HL-60 (cell line): ENCODE data around the gene ORC3.

Experiments used
- DNase-seq, 2 experiments: peaks; one replicate each; pipeline ENCODE4 v3.0.0-alpha.2; 2010 to 2020; ENCODE audit warnings: low read depth in 1 of 2, low spot score in 1 of 2
- H3K27ac ChIP-seq: fragments of 250-450 bp; sonication (Bioruptor Pico); replicated peaks from 2 replicates; pipeline ENCODE4 v1.5.1; 2020; ENCODE audit warnings: mild to moderate bottlenecking, moderate library complexity
- H3K27me3 ChIP-seq: fragments of 250-450 bp; sonication (Bioruptor Pico); 2 replicates; pipeline ENCODE4 v1.5.1; 2021; ENCODE audit warnings: mild to moderate bottlenecking, moderate library complexity; ENCODE audit not compliant: insufficient read depth, poor library complexity, severe bottlenecking
- H3K4me3 ChIP-seq: replicated peaks from 2 replicates; pipeline ENCODE4 v1.5.1; 2011; ENCODE audit warnings: mild to moderate bottlenecking, control low read depth, low read length; ENCODE audit not compliant: insufficient read depth
- GABPA ChIP-seq: IDR thresholded peaks from 2 replicates; pipeline ENCODE4 v1.6.1; 2012; ENCODE audit warnings: low read depth
- POLR2AphosphoS5 ChIP-seq: IDR thresholded peaks from 2 replicates; pipeline ENCODE4 v1.6.1; 2012; ENCODE audit warnings: low read depth
- SPI1 ChIP-seq: IDR thresholded peaks from 2 replicates; pipeline ENCODE4 v1.6.1; 2012; ENCODE audit warnings: low read depth, mild to moderate bottlenecking, borderline replicate concordance
- TF ChIP-seq, protein P1 (sequence below): IDR thresholded peaks from one replicate; pipeline ENCODE4 v1.5.1; 2011; ENCODE audit warnings: low read length, control low read depth, inconsistent platforms; ENCODE audit not compliant: insufficient read depth
- TF ChIP-seq, protein P2 (sequence below): IDR thresholded peaks from 2 replicates; pipeline ENCODE4 v1.6.1; 2012; ENCODE audit warnings: low read depth; ENCODE audit not compliant: insufficient replicate concordance

ORC3 gene

DNA sequence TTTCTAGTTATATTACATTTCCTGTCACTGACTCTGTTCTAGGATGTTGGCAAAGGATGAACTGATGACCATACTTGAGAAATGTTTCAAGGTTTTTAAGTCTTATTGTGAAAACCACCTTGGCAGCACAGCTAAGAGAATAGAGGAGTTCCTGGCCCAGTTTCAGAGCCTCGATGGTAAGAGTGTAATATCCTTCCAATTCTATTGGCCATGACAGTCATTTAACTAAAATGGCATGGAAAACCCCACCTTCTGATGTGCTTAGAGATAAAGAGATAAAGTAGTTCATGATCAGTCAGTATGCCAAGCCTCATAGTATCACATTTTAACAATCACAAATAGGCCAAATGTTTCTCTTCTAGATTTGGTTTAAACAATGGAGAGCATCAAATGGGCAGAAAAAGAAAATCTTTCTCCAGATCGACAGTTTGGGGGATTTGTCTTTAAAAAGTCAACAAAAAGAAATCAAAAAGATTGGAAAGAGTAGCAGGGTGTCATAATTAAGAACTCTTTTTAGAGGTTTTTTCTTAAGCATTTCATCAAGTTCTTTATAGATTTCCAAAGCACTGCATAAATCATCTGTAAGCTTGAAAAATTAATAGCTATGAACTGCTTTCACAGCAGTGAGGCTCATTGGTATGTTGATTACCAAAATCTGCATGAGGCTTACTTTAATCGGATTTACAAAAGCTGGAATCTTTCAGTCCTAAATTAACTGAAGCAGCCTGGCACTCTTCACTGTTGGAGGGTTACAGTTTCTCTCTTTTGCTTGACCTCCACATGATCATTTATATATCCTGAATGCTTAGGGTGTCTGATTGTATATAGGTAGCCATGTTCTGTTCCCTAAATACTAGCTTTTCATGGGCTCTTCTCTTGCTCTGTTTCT, 63.4 kb downstream of the ORC3 start:
- Histone ChIP-seq H3K4me3 (no peak overlapping the region), H3K27ac (no peak overlapping the region), H3K27me3 (no peaks in the 10 kb centered on the region)
- DNase-seq: no peak
- TF ChIP-seq, protein P1, sequence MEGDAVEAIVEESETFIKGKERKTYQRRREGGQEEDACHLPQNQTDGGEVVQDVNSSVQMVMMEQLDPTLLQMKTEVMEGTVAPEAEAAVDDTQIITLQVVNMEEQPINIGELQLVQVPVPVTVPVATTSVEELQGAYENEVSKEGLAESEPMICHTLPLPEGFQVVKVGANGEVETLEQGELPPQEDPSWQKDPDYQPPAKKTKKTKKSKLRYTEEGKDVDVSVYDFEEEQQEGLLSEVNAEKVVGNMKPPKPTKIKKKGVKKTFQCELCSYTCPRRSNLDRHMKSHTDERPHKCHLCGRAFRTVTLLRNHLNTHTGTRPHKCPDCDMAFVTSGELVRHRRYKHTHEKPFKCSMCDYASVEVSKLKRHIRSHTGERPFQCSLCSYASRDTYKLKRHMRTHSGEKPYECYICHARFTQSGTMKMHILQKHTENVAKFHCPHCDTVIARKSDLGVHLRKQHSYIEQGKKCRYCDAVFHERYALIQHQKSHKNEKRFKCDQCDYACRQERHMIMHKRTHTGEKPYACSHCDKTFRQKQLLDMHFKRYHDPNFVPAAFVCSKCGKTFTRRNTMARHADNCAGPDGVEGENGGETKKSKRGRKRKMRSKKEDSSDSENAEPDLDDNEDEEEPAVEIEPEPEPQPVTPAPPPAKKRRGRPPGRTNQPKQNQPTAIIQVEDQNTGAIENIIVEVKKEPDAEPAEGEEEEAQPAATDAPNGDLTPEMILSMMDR: no peak
- TF ChIP-seq, protein P2, sequence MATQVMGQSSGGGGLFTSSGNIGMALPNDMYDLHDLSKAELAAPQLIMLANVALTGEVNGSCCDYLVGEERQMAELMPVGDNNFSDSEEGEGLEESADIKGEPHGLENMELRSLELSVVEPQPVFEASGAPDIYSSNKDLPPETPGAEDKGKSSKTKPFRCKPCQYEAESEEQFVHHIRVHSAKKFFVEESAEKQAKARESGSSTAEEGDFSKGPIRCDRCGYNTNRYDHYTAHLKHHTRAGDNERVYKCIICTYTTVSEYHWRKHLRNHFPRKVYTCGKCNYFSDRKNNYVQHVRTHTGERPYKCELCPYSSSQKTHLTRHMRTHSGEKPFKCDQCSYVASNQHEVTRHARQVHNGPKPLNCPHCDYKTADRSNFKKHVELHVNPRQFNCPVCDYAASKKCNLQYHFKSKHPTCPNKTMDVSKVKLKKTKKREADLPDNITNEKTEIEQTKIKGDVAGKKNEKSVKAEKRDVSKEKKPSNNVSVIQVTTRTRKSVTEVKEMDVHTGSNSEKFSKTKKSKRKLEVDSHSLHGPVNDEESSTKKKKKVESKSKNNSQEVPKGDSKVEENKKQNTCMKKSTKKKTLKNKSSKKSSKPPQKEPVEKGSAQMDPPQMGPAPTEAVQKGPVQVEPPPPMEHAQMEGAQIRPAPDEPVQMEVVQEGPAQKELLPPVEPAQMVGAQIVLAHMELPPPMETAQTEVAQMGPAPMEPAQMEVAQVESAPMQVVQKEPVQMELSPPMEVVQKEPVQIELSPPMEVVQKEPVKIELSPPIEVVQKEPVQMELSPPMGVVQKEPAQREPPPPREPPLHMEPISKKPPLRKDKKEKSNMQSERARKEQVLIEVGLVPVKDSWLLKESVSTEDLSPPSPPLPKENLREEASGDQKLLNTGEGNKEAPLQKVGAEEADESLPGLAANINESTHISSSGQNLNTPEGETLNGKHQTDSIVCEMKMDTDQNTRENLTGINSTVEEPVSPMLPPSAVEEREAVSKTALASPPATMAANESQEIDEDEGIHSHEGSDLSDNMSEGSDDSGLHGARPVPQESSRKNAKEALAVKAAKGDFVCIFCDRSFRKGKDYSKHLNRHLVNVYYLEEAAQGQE: no peak
- TF ChIP-seq SPI1 (no peak), GABPA (no peak)

DNA sequence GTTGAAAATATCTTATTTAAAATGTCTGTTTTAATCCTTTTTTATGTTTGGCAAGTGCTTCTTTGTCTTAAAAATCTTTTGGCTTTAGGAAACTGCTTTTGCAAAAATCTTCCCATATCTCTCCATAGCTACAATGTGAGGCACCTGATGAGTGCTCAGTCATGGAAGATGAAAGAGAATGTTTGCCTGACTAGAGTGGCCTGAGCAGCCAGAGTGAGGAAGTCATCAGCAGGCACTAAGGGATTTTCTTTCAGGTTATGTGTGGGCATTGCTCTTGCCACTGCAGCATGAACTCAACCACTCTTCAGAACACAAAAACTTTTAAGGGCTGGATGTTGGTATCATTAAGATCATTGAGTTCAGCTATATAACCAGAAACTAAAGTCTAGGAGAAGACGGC, 64.2 kb downstream of the ORC3 start:
- H3K27me3 ChIP-seq: no peaks in the 10 kb centered on the region
- no peak overlapping the region for H3K27ac ChIP-seq
- H3K4me3 ChIP-seq: no peak overlapping the region

DNA sequence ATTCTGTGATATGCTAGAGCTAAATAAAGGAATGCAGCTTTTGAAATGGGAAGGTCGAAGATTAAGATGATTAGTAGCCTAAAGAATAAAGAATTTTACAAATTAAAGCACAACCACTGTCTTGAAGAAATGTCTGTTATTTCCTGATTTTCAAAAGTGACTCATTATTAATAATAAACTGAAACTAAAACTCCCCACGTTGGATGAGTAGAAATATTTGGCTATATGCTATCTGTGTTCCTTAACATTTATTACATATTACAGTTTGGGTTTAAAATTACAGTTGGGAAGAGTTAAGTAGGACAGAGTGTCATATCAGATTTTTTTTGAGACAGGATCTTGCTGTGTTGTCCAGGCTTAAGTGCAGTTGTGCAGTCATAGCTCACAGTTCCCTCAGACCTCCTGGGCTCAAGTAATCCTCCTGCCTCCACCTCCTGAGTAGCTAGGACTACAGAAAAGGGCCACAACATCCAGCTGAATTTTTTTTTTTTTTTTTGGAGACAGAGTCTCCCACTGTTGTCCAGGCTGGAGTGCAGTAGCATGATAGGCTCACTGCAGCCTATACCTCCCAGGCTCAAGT, 65.0 kb downstream of the ORC3 start:
- TF ChIP-seq, protein P1: no peak
- TF ChIP-seq, protein P2: no peak
- TF ChIP-seq SPI1: no peak
- DNase-seq: no peak
- H3K27me3 ChIP-seq: no peaks in the 10 kb centered on the region
- no peak overlapping the region for H3K27ac ChIP-seq
- no peak overlapping the region for H3K4me3 ChIP-seq

More for the DNA sequence above, 64.2 kb downstream of the ORC3 start:
- DNase-seq: no peak
- TF ChIP-seq, protein P2: no peak
- TF ChIP-seq SPI1 (no peak), POLR2AphosphoS5 (no peak), GABPA (no peak)
- TF ChIP-seq, protein P1: no peak
